ENCODE data around the gene SLC35F6.

DNA sequence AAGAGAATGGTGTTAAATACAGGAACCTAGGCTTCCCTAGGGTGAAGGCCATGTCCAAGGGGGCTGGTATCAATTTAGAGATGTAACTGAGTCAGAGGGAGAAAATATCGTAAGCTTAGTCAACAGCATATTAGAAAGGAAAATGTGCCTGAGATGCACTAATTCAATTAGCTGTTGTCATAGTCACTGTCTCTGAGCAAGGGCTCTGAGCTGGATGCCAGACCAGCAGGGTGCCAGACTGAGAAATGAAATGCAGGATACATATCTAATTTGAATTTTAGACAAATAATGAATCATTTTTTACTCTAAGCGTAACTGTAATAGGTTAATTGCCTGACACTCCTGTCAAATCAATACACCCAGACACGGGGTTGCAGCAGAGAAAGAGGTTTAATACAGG, 11.4 kb upstream of the SLC35F6 start:
- TF ChIP-seq POLR2AphosphoS5 (IDR thresholded peaks at IDR 0.05; ENCODE audit: low read depth, low read length) (no peak), TCF7L2 (IDR thresholded peaks at IDR 0.05; ENCODE audit: low read depth, low read length) (no peak), SIN3A (IDR thresholded peaks at IDR 0.05; ENCODE audit: borderline replicate concordance, insufficient read depth, low read depth, low read length) (no peak)
- TF ChIP-seq, protein P1, sequence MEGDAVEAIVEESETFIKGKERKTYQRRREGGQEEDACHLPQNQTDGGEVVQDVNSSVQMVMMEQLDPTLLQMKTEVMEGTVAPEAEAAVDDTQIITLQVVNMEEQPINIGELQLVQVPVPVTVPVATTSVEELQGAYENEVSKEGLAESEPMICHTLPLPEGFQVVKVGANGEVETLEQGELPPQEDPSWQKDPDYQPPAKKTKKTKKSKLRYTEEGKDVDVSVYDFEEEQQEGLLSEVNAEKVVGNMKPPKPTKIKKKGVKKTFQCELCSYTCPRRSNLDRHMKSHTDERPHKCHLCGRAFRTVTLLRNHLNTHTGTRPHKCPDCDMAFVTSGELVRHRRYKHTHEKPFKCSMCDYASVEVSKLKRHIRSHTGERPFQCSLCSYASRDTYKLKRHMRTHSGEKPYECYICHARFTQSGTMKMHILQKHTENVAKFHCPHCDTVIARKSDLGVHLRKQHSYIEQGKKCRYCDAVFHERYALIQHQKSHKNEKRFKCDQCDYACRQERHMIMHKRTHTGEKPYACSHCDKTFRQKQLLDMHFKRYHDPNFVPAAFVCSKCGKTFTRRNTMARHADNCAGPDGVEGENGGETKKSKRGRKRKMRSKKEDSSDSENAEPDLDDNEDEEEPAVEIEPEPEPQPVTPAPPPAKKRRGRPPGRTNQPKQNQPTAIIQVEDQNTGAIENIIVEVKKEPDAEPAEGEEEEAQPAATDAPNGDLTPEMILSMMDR (IDR thresholded peaks at IDR 0.05), result no peak
- TF ChIP-seq, protein P2, sequence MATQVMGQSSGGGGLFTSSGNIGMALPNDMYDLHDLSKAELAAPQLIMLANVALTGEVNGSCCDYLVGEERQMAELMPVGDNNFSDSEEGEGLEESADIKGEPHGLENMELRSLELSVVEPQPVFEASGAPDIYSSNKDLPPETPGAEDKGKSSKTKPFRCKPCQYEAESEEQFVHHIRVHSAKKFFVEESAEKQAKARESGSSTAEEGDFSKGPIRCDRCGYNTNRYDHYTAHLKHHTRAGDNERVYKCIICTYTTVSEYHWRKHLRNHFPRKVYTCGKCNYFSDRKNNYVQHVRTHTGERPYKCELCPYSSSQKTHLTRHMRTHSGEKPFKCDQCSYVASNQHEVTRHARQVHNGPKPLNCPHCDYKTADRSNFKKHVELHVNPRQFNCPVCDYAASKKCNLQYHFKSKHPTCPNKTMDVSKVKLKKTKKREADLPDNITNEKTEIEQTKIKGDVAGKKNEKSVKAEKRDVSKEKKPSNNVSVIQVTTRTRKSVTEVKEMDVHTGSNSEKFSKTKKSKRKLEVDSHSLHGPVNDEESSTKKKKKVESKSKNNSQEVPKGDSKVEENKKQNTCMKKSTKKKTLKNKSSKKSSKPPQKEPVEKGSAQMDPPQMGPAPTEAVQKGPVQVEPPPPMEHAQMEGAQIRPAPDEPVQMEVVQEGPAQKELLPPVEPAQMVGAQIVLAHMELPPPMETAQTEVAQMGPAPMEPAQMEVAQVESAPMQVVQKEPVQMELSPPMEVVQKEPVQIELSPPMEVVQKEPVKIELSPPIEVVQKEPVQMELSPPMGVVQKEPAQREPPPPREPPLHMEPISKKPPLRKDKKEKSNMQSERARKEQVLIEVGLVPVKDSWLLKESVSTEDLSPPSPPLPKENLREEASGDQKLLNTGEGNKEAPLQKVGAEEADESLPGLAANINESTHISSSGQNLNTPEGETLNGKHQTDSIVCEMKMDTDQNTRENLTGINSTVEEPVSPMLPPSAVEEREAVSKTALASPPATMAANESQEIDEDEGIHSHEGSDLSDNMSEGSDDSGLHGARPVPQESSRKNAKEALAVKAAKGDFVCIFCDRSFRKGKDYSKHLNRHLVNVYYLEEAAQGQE (IDR thresholded peaks at IDR 0.05; ENCODE audit: insufficient read depth in 1 of 2, low read depth in 2 of 2, low read length in 1 of 2), result no peak
